Parathyroid adenoma (tissue), 2 donors: ENCODE measurements around the gene CPEB3.
"Not testable (repeated sequence)": the region's sequence is repeated elsewhere in the genome, so short reads cannot be mapped to it uniquely, and the experiment has no call there.

ENCODE experiments used
- H2AFZ ChIP-seq: fragments of 300-600 bp; sonication (generic); one replicate; pipeline ENCODE4 v1.7.0; 2017; ENCODE audit warnings: antibody characterized with exemption, mild to moderate bottlenecking
- H3K27ac ChIP-seq: fragments of 300-600 bp; sonication (generic); one replicate; pipeline ENCODE4 v1.7.0; 2017
- H3K27me3 ChIP-seq: fragments of 300-600 bp; sonication (generic); one replicate; pipeline ENCODE4 v1.7.0; 2017; ENCODE audit warnings: low read length; ENCODE audit not compliant: control insufficient read depth, insufficient read depth
- H3K36me3 ChIP-seq: fragments of 300-600 bp; sonication (generic); one replicate; pipeline ENCODE4 v1.7.0; 2017; ENCODE audit warnings: low read length; ENCODE audit not compliant: control insufficient read depth, insufficient read depth
- H3K4me1 ChIP-seq: fragments of 300-600 bp; sonication (generic); one replicate; pipeline ENCODE4 v1.7.0; 2017; ENCODE audit warnings: control low read depth
- H3K4me2 ChIP-seq: fragments of 300-600 bp; sonication (generic); one replicate; pipeline ENCODE4 v1.7.0; 2017; ENCODE audit warnings: low read length
- H3K4me3 ChIP-seq: fragments of 300-600 bp; sonication (generic); one replicate; pipeline ENCODE4 v1.7.0; 2017; ENCODE audit warnings: low read depth, low read length
- H3K79me2 ChIP-seq: fragments of 300-600 bp; sonication (generic); one replicate; pipeline ENCODE4 v1.7.0; 2017; ENCODE audit warnings: control low read depth
- H3K9ac ChIP-seq: fragments of 300-600 bp; sonication (generic); one replicate; pipeline ENCODE4 v1.7.0; 2017; ENCODE audit warnings: mild to moderate bottlenecking
- H3K9me3 ChIP-seq: fragments of 300-600 bp; sonication (generic); one replicate; pipeline ENCODE4 v1.7.0; 2017; ENCODE audit warnings: low read length; ENCODE audit not compliant: control insufficient read depth
- CTCF ChIP-seq: fragments of 300-600 bp; sonication (generic); IDR thresholded peaks from one replicate; pipeline ENCODE4 v1.7.0; 2017; ENCODE audit warnings: antibody characterized with exemption, mild to moderate bottlenecking
- donor health status: primary hyperparathyroidism.

Gene CPEB3

GRCh38 chr10:92222603-92223262 is 68.1 kb downstream of the CPEB3 start:
- Histone ChIP-seq H3K27ac (no peak overlapping the region), H2AFZ (no peak overlapping the region), H3K36me3 (no peaks in the 10 kb centered on the region), H3K27me3 (no peaks in the 10 kb centered on the region), H3K4me2 (no peak overlapping the region), H3K4me1 (no peaks in the 10 kb centered on the region), H3K9ac (no peak overlapping the region), H3K4me3 (no peak overlapping the region), H3K79me2 (peaks cover 9% of the 10 kb centered on the region), H3K9me3 (no peaks in the 10 kb centered on the region)
- no peak for TF ChIP-seq CTCF

- H3K4me3 ChIP-seq, result no peak overlapping the region
- H3K27ac ChIP-seq, result no peak overlapping the region
- H3K4me1 ChIP-seq, result no peaks in the 10 kb centered on the region
- no peaks in the 10 kb centered on the region for H3K27me3 ChIP-seq
- TF ChIP-seq CTCF, result no peak
- H3K79me2 ChIP-seq, result peaks cover 14% of the 10 kb centered on the region
- H3K36me3 ChIP-seq, result no peaks in the 10 kb centered on the region
- no peak overlapping the region for H3K4me2 ChIP-seq
- no peak overlapping the region for H2AFZ ChIP-seq
- no peaks in the 10 kb centered on the region for H3K9me3 ChIP-seq
- H3K9ac ChIP-seq, result no peak overlapping the region
Measured at GRCh38 chr10:92219559-92219958, 71.3 kb downstream of the CPEB3 start.

GRCh38 chr10:92218569-92218968 is 72.3 kb downstream of the CPEB3 start:
- no peak overlapping the region for H2AFZ ChIP-seq
- H3K27me3 ChIP-seq, result no peaks in the 10 kb centered on the region
- H3K4me2 ChIP-seq, result no peak overlapping the region
- H3K4me3 ChIP-seq, result no peak overlapping the region
- H3K9ac ChIP-seq, result no peak overlapping the region
- TF ChIP-seq CTCF, result no peak
- H3K9me3 ChIP-seq, result no peaks in the 10 kb centered on the region
- H3K27ac ChIP-seq, result no peak overlapping the region
- no peaks in the 10 kb centered on the region for H3K36me3 ChIP-seq
- no peaks in the 10 kb centered on the region for H3K4me1 ChIP-seq
- peaks cover 10% of the 10 kb centered on the region for H3K79me2 ChIP-seq

- not testable (repeated sequence) for H3K27me3 ChIP-seq, H3K36me3 ChIP-seq, H3K27ac ChIP-seq, H3K9me3 ChIP-seq, H3K4me1 ChIP-seq, H3K4me3 ChIP-seq, H3K9ac ChIP-seq, H3K4me2 ChIP-seq, H2AFZ ChIP-seq
- peak; percentile 8 for TF ChIP-seq CTCF
- H3K79me2 ChIP-seq, result peaks cover 10% of the 10 kb centered on the region
Measured at GRCh38 chr10:92216608-92217007, 74.3 kb downstream of the CPEB3 start.

- not testable (repeated sequence) for H3K9me3 ChIP-seq, H2AFZ ChIP-seq, H3K36me3 ChIP-seq, H3K4me1 ChIP-seq, H3K9ac ChIP-seq, H3K27me3 ChIP-seq, H3K4me3 ChIP-seq, H3K27ac ChIP-seq, H3K4me2 ChIP-seq
- peaks cover 10% of the 10 kb centered on the region for H3K79me2 ChIP-seq
Measured at GRCh38 chr10:92215222-92215621, 75.7 kb downstream of the CPEB3 start.
